ENCODE data around the gene TAGLN.
"Not testable (repeated sequence)": the region's sequence is repeated elsewhere in the genome, so short reads cannot be mapped to it uniquely, and the experiment has no call there.

TAGLN gene

DNA sequence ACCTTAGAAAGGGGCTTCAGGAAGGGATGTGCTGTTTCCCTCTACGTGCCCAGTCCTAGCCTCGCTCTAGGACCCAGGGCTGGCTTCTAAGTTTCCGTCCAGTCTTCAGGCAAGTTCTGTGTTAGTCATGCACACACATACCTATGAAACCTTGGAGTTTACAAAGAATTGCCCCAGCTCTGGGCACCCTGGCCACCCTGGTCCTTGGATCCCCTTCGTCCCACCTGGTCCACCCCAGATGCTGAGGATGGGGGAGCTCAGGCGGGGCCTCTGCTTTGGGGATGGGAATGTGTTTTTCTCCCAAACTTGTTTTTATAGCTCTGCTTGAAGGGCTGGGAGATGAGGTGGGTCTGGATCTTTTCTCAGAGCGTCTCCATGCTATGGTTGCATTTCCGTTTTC lies 2.2 kb upstream of the TAGLN start:
- FAIRE-seq = no peak

DNA sequence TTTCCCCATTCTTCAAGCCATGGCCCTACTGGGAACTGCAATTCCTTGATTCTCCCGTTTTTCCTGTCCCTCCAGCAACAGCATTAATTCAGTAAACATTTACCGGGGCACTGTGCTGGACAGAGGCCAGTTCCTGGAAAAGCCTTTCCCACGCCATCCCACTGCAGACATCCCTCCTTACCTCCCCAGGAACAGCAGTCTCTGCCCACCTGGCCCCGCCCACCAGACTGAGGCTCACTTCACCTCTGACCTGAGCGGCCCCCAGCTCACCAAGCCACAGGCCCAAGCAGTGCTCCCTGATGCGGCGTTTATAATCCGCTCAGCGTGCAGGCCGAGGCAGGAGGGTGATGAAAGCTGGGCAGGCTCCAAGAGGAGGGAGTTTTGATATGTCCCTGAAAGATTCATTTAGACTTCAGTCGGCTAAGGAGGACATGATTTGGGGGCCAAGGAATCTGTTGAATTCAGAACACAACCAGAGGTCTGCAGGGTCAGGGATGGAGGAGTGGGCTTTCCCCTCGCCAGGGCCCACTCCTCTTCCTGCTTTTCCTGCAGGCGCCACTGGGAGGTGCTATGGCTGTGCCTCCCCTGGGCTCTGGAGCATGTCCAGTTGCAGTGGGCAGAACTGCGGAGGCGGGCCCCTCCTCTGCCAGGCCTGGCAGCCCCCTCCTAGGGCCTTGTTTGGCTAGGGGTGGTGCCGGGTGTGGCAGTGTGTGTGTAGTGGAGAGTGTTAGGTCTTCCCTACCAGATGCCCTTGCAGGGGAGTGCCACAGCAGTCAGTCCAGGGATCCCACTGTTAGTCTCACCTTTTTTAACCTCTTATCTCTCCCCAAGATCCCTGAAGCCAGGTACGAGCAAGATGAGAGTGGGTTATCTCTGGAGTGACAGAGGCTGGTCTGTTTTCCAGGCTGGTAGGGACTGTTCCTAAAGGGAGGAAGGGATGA lies 1.4 kb upstream of the TAGLN start:
- no peak for FAIRE-seq

DNA sequence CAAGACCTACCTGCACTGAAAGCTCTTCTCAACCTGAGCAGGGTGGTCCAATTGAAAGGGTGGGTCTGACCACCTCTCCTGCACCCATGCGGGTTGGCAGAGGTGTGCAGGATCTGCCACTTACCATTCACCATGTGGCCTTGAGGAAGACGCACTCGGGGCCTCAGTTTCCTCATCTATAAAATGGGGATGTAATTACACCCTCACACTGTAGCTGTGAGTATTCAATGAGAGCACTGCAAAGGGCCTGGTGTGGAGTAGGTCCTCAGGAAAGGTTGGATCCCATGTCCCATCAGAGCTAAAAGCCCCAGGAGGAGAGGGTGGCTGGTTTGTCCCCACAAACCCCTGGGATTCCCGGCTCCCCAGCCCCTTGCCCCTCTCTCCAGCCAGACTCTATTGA lies 557 bp upstream of the TAGLN start:
- no peak for FAIRE-seq

DNA sequence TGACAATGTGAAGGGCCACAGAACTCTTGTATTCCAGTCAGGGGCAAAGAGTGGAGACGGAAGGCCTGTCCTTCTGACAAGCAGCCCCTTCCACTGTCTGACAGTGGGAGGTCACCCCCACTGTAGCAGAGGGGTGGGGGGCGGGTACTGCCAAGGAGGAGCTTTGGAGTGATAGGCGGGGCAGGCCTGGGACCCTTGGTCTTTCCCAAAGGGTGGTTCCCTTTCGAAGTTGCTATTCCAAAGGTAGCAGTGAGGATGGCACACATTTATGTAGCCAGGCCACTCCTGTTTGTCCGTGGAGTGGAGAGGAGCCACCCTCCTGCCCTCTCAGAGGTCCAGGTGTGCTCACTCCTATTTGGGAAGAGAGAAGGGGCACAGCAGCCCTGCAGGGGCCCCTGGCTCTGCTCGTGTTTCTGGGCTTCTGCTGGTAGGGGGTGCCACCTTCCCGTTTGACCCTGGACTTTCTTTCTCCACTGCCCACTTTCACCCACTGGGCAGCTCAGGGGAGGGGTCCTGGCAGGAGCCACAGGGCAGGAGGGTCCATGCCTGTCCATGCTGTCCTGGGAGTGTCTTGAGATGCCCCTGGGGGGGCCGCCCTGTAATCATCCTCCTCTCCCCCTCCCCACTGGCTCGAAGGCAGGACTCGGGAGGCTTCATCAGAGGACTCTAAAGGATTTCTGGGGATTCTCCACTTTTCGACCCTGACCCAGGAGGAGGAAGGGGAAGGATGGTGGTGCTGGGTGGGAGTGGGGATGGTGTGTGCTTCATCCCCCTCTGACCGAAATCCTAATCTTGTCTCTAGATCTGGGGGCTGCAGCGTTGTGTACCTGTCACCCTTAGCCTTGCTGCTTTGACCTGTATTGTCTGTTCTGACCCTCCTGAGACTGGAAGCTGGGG lies 994 bp downstream of the TAGLN start:
- no peak for FAIRE-seq

DNA sequence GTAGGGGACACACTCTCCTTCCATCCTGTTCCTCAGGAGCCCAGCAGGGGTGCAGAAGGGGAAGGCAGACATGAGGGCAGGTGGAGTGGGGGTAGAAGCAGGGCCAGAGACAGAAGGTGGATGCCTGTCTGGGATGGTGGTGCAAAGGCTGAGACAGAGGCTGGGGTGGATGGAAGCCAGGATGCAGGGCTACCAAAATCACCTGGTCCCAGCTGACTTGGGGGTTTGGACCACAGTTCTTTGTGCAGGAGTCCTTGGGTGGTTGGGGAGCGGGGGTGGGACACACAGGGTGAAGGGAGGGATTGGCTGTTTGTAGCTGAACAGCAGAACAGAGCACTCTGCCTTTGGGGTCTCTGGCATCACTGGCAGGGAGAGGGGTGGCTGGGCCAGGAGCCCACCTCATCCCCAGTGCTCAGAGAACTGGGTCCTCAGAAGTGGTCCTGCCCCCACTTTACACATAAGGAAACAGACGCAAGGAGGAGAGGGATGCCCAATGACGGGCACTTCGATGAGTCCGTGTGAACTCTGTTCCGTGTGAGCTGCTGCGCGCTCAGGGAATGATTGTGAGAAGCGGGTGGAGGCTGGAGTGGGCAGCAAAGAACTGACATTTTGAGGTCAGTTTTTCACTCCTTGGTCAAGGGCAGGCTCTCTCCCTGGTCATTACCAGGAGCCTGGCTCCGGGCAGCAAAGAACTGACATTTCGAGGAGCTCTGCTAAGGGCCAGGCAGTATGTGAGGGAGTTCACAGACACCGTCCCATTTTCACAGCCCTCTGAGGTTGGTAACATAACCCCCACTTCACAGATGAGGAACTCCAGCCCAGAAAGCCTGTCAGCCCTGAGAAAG lies 1.9 kb downstream of the TAGLN start:
- no peak for FAIRE-seq

DNA sequence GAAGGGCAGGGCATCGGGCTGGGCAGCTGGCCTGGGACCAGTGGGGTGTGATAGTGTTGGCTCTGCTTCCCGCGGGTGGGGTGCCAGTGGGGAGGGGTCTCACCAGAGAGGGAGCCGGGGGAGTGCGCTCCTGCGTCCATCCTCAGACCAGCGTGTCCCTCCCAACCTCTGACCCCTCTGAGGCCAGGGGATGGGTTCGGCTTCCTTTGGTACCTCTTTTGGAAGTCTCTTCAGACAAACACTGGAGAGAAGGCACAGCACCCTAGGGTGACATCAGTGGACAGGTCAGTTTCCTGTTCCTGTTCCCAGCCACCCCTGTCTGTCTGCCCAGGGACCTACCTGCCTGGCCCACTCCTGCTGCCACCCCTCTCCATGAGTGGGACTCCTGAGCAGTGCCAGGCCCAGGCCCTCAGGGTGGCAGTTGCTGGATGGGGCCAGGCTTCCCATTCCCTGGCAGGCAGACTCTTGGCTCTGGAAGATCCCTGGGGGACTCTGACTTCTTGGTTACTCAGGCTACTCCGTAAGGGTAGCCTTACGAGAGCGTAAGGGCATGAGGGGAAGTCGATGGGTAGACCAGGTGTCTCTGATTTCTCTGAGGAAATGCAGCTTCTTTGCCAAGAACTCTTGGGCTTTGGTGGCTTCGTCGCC lies 2.6 kb downstream of the TAGLN start:
- no peak for FAIRE-seq

DNA sequence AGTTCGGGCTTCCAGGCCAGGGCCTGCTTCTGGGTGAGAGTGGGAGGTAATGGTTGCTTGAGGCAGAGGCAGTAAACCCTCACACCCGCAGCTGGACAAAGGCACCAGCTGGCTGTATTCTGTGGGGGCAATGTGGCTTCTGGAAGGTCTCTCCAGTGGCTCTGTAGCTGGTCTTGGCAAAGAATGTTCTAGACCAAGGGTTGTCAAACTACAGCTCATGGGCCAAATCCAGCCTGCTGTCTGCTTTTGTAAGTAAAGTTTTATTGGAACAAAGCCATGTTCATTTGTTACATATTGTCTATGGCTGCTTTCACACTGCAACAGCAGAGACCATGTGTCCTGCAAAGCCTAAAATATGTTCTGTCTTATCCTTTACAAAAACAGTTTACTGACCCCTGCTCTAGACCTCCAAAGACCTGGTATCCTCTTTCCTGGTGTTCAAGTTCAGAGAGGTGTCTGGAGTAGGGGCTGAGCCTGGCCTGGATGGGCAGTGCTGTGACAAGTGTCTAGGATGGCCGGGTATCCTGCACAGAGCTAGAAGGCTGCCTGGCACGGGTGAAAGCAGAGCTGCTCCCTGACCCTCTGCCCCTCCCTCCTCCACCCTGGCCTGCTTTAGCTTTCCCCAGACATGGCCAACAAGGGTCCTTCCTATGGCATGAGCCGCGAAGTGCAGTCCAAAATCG lies 3.4 kb downstream of the TAGLN start:
- no peak for FAIRE-seq

DNA sequence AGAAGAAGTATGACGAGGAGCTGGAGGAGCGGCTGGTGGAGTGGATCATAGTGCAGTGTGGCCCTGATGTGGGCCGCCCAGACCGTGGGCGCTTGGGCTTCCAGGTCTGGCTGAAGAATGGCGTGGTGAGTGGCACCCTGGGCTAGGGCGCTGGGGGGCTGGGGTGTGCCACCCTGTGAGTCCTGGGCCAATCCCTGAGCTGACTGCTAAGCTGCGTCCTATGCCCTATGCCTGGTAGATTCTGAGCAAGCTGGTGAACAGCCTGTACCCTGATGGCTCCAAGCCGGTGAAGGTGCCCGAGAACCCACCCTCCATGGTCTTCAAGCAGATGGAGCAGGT lies 3.9 kb downstream of the TAGLN start:
- no peak for FAIRE-seq

DNA sequence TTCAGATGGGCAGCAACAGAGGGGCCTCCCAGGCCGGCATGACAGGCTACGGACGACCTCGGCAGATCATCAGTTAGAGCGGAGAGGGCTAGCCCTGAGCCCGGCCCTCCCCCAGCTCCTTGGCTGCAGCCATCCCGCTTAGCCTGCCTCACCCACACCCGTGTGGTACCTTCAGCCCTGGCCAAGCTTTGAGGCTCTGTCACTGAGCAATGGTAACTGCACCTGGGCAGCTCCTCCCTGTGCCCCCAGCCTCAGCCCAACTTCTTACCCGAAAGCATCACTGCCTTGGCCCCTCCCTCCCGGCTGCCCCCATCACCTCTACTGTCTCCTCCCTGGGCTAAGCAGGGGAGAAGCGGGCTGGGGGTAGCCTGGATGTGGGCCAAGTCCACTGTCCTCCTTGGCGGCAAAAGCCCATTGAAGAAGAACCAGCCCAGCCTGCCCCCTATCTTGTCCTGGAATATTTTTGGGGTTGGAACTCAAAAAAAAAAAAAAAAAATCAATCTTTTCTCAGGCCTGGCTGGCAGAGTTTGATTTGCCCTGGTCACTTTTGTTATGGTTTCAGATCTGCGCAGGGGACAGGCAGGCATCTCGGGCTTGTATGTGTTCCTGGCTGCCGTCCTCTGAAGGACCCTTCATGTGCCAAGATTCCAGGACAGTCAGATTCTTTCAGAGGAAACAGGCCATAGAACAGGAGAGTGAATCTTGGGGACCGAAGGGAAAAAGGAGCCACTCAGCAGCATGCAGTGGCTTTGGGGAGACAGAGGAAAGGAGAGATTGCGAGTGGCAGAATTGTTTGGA lies 5.3 kb downstream of the TAGLN start:
- FAIRE-seq = no peak

DNA sequence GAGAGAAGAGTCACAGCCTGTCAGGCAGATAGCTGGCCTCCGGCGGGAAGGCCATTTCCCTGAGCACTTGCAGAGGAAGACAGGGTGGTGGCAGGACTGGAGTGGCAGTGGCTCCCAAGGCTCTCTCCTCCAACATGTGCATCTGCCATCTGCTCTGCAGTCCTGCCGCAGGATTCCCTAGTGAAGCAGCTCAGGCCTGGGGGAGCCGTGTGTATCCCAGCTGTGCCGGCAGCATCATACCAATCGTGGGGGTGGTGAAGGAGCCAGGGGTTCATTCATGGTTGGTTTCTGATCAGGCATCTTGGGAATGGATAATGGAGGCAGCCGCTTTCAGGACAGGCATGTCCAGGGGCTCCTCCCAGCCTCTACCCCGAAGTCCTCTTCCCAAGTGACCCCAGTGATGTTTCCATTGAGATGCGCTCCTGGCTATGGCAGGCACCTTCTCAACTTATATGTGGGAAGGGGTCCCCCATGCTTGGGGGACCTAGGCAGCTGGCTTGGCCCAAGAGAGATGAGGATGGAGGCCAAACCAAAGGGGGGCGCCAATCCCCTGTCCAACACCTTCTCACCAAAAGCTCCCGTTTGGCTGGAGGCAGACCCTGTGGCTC lies 6.1 kb downstream of the TAGLN start:
- FAIRE-seq = no peak

DNA sequence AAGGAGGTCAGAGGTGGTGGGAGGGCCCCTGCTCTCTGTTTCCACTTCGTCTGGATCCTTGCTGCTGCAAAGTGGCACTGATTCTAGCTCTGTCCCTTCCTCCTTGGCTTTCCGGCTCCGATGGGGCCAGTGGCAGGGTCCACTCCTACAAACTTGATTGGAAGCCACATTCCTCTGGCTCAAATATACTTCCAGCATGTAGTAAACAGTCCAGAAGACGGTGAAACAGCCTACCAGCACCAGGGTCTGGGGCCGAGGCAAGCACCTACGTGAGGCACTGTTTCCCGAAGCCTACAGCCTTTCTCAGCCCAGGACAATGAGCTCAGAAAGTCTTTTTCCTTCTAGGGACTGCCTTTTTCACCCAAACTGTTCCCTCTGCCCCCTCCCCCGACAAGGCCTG lies 6.9 kb downstream of the TAGLN start:
- not testable (repeated sequence) for FAIRE-seq

DNA sequence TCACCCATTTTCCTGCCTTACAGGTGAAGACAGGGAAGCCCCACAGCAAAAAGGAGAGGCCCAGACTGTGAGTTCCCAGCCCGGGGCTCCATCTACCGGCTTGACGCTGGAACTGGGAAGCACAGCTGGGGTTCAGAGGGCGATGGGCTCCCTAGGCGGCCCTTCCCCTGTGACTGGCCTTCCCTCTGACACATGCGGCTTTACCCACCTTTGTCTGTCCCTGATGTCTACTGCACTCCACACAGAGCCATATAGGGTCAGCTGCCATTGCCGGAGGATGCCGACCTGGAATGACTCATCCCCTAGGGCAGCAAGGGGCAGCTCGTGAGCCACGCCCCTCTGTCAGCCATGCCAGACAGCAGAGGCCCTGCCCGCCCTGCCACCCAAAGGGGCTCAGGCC lies 7.7 kb downstream of the TAGLN start:
- FAIRE-seq = not testable (repeated sequence)

DNA sequence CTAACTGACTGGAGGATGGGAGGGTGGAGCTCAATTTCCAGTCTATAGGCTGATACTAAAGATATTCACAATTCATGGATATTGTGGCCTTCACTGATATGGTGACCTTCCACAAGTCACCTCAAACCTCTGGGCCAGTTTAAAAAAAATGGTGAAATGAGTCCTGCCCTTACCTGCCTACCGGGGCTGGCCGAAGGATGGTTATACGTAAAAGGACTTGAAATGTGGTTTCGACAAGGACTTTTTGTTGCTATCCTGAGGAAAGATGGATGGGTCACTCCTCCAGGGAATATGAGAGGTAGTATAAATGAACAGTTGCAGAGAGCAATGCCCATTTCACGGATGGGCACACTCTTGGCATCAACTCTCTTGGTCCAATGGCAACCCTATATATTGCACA lies 8.3 kb downstream of the TAGLN start:
- FAIRE-seq = not testable (repeated sequence)

DNA sequence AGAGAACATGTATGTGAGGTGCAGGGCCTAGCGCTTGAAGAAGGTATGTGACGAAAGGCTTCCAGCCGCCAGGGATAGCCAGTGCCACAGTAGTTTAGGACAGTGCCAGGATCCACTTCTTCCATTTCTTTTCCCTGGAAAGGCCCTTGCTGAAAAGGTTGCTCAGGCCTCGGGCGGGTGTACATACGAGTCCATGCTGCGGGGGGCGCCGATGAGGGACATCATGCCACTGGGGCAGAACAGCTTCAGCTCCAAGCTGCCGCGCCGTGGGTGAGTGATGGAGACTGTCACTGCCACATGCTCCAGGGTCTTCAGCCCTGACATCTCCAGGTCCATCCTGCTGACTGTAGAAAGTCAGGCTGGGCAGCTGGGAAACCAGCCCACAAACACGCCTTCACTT lies 9.5 kb downstream of the TAGLN start:
- FAIRE-seq = not testable (repeated sequence)

DNA sequence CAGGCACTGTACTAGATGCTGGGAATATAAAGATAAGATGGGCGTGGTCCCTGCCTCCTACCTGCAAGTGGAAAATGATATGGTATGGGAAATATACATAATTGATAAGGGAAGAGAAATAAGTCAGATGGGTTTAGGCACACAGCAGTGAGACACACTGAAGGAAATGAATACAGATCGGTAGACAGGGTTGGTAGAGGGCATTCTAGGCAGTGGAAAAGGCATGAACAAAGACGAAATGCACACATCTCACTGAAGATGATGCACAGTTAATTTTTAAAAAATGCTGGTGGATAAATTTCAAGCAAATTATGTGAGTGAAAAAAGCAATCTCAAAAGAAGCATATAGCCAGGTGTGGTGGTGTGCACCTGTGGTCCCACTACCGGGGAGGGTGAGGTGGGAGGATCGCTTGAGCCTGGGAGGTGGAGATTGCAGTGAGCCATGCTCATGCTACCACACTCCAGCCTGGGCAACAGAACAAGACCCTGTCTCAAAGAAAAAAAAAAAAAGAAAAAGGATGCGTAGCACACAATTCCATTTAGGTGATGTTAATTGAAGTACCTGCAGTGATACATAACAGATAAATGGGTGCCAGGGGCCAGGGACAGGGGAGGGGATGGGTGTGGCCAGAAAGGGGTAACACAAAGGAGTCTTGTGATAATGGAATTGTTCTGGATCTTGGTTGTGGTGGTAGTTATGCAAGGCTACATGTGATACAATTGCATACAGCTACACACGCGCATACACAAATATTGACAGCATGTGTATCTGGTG lies 10.4 kb downstream of the TAGLN start:
- not testable (repeated sequence) for FAIRE-seq

DNA sequence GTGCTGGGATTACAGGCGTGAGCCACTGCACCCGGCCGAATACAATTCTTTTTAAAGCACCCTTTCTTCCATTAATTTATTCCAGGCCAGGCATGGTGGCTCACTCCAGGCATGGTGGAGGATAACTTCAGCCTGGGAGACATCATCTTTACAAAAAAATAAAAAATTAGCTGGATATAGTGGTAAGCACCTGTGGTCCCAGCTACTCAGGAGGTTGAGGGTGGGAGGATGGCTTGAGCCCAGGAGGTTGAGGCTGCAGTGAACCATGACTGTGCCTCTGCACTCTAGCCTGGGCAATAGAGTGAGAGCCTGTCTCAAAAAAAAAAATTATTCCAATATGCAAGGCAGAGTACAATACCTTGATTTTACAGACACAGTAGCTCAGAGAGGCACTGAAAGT lies 11.4 kb downstream of the TAGLN start:
- FAIRE-seq = no peak

DNA sequence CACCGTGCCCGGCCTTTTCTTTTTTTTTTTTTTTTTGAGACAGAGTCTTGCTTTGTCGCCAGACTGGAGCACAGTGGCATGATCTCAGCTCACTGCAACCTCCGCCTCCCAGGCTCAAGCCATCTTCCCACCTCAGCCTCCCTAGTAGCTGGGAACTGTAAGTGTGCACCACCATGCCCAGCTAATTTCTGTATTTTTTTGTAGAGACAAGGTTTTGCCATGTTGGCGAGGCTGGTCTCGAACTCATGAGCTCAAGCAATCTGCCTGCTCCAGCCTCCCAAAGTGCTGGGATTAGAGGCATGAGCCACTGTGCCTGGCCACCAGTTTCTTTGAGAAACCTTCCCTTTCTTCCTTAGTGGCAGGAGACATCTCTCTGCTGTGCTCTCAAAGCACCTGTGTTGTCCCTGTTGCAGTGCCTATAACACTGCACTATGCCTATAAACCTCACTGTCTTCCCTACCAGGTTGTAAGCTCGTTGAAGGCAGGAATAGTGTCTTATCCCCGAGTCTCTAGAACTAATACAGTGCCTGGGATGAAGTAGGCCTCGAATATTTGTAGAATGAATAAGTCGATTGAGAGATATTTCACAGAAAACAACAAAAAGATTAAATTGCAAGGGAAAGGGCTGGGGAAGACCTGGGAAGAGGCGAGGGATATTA lies 13.7 kb downstream of the TAGLN start:
- FAIRE-seq = no peak

DNA sequence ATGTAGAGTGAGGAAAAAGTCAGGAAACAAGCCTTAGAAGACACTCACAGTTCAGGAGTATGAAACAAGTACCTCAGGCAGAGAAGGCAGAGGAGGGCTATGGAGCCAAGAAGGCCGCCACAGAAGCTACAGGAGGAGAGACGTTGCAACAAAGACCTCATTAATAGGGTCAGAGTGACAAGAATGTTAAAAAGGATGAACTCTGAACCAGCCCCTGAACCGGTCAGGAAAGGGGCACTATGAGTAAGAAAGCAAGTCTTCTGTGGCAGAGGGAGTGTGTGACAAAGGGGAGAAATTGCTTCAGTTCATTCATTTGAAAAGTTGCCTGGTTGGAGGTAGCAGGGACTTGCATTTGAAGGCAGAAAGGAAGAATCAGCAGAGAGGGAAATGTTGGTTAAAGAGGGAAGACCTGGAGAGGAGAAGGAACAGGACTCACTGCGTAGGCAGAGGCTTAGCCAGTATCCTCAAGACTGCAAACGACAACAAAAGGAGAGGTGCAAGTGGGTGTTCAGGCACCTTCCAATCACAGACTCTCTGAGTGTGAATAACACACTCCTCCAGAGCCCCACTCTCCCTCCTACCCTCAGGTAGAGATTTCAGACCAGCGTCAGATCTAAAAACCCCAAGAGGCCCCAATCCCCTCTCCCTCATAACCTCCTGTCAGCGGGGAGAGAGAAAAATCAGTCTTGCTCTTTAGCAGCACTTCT lies 15.4 kb downstream of the TAGLN start:
- no peak for FAIRE-seq
